CD14-positive monocyte (primary cell): ENCODE measurements around the gene KISS1R. TPM values are rescaled to one million over a fixed set of nuclear protein-coding genes. Genes with fewer than 3 reads are reported as not detected.

Experiments
- DNase-seq, 3 donors: peaks; one replicate each; pipeline ENCODE4 v3.0.0-alpha.2; 2011 to 2022
- H2AFZ ChIP-seq: 2 replicates; pipeline ENCODE4 v1.6.0; 2012; ENCODE audit warnings: mild to moderate bottlenecking, low read depth, low read length, inconsistent platforms; ENCODE audit not compliant: insufficient read depth, poor library complexity, severe bottlenecking
- H3K27ac ChIP-seq, 2 donors: 1 replicate in 1 of 2; 2 replicates in 1 of 2; pipeline ENCODE4 v1.5.1; 2012 to 2013; ENCODE audit warnings: low read length in 2 of 2, control low read depth in 1 of 2, inconsistent platforms in 1 of 2, low read depth in 1 of 2, mild to moderate bottlenecking in 1 of 2
- H3K27me3 ChIP-seq, 2 donors: one replicate each; pipeline versions ENCODE4 v1.6.0 to v1.6.1; 2011 to 2013; ENCODE audit warnings: low read length in 2 of 2; ENCODE audit not compliant: control insufficient read depth in 2 of 2, insufficient read depth in 2 of 2
- H3K36me3 ChIP-seq, 2 donors: replicated peaks in 1 of 2; 1 replicate in 1 of 2; 2 replicates in 1 of 2; pipeline versions ENCODE4 v1.5.1 to v1.6.1; 2012 to 2013; ENCODE audit warnings: low read length in 2 of 2, control low read depth in 1 of 2, inconsistent platforms in 1 of 2, mild to moderate bottlenecking in 1 of 2; ENCODE audit not compliant: insufficient read depth in 2 of 2, control insufficient read depth in 1 of 2
- H3K4me1 ChIP-seq, 2 donors: 1 replicate in 1 of 2; 2 replicates in 1 of 2; pipeline versions ENCODE4 v1.5.1 to v1.6.1; 2012 to 2013; ENCODE audit warnings: low read length in 2 of 2, control low read depth in 1 of 2, inconsistent platforms in 1 of 2, mild to moderate bottlenecking in 1 of 2, moderate library complexity in 1 of 2; ENCODE audit not compliant: insufficient read depth in 2 of 2, control insufficient read depth in 1 of 2
- H3K4me2 ChIP-seq: replicated peaks from 2 replicates; pipeline ENCODE3; 2012; ENCODE audit warnings: low read length, moderate library complexity, mild to moderate bottlenecking; ENCODE audit not compliant: poor library complexity, severe bottlenecking; ENCODE audit errors: extremely low read depth
- H3K4me3 ChIP-seq, 3 experiments: fragments of 200-600 bp in 1 of 3; sonication (generic) in 1 of 3; replicated peaks in 1 of 3; 1 replicate in 2 of 3; 2 replicates in 1 of 3; pipeline ENCODE4 v1.5.1; 2011 to 2013; ENCODE audit warnings: low read length in 3 of 3, mild to moderate bottlenecking in 3 of 3, control low read depth in 2 of 3, low read depth in 2 of 3, inconsistent platforms in 1 of 3, moderate library complexity in 1 of 3
- H3K79me2 ChIP-seq: 2 replicates; pipeline ENCODE4 v1.6.0; 2012; ENCODE audit warnings: mild to moderate bottlenecking, control low read depth, inconsistent platforms, low read length, moderate library complexity; ENCODE audit not compliant: insufficient read depth
- H3K9ac ChIP-seq: 2 replicates; pipeline ENCODE4 v1.6.0; 2017; ENCODE audit warnings: low read length, mild to moderate bottlenecking; ENCODE audit not compliant: insufficient read depth, poor library complexity, severe bottlenecking
- H3K9me3 ChIP-seq, 2 donors: replicated peaks in 1 of 2; 1 replicate in 1 of 2; 2 replicates in 1 of 2; pipeline versions ENCODE4 v1.5.1 to v1.6.1; 2012 to 2013; ENCODE audit warnings: low read length in 2 of 2, control low read depth in 1 of 2; ENCODE audit not compliant: control insufficient read depth in 1 of 2, insufficient read depth in 1 of 2
- H4K20me1 ChIP-seq: 2 replicates; pipeline ENCODE4 v1.6.0; 2012; ENCODE audit warnings: mild to moderate bottlenecking, low read length, control low read depth, moderate library complexity; ENCODE audit not compliant: insufficient read depth
- H3K27ac Mint-ChIP-seq, 7 donors: one replicate each; pipeline ENCODE4 v1.8.0; 2020; ENCODE audit warnings: mild to moderate bottlenecking in 7 of 7, mixed read lengths in 7 of 7, moderate library complexity in 6 of 7, inconsistent platforms in 2 of 7
- H3K27me3 Mint-ChIP-seq, 3 donors: one replicate each; pipeline ENCODE4 v1.8.0; 2021 to 2022; ENCODE audit warnings: low read depth in 3 of 3, mild to moderate bottlenecking in 3 of 3, mixed read lengths in 3 of 3, moderate library complexity in 3 of 3, inconsistent platforms in 1 of 3
- H3K36me3 Mint-ChIP-seq, 2 donors: one replicate each; pipeline ENCODE4 v1.8.0; 2020; ENCODE audit warnings: mixed read lengths in 2 of 2, inconsistent platforms in 1 of 2, mild to moderate bottlenecking in 1 of 2
- H3K4me1 Mint-ChIP-seq: one replicate; pipeline ENCODE4 v1.8.0; 2020; ENCODE audit warnings: mild to moderate bottlenecking, mixed read lengths
- H3K4me3 Mint-ChIP-seq, 2 donors: one replicate each; pipeline ENCODE4 v1.8.0; 2020; ENCODE audit warnings: mild to moderate bottlenecking in 2 of 2, mixed read lengths in 2 of 2, moderate library complexity in 1 of 2
- H3K9me3 Mint-ChIP-seq, 7 donors: one replicate each; pipeline ENCODE4 v1.8.0; 2020 to 2022; ENCODE audit warnings: mixed read lengths in 7 of 7, mild to moderate bottlenecking in 6 of 7, moderate library complexity in 6 of 7, inconsistent platforms in 2 of 7
- CTCF ChIP-seq: fragments of 200-600 bp; IDR thresholded peaks from one replicate; pipeline ENCODE4 v1.8.0; 2022; ENCODE audit warnings: antibody characterized with exemption, mild to moderate bottlenecking
- WGBS: methylation state at CpG from one replicate; pipeline ENCODE4 v1.1.5; 2013; ENCODE audit warnings: missing lambda C conversion rate; ENCODE audit not compliant: insufficient coverage; 5-methylcytosine and 5-hydroxymethylcytosine counted together
- intact Hi-C, 2 donors: fragments of 100-400 bp; cut with micrococcal nuclease; formaldehyde crosslinking; loops; one replicate each; pipeline versions ENCODE4 v1.15.0 to v1.15.1; 2023
- polyA plus RNA-seq, 3 donors: library from polyadenylated mRNA; depleted of rRNA in 1 of 3; unstranded in 2 of 3; stranded (reverse) in 1 of 3; fragments of 300-500 nt in 2 of 3; fragments of >200 nt in 1 of 3; fragmentation: Illumina TruSeq in 2 of 3; gene quantifications; 1 replicate in 2 of 3; 2 replicates in 1 of 3; pipeline ENCODE4 v1.2.3, GENCODE V29; 2012 to 2021

Gene KISS1R
- polyA plus RNA-seq, 3 donors, result not detected

- Mint-ChIP-seq H3K36me3 (peaks cover 7 to 26% of the 10 kb centered on the region in 2 donors), H3K9me3 (no peaks in the 10 kb centered on the region), H3K27me3 (peaks cover 0 to 3% (median 0%) of the 10 kb centered on the region in 3 donors), H3K4me1 (peaks cover 37% of the 10 kb centered on the region), H3K27ac (peak overlapping the region in 2 of 7 donors; percentile 25 to 50), H3K4me3 (peak overlapping the region in 1 of 2 donors; percentile 39)
- no peaks in the 10 kb centered on the region for H3K9me3 ChIP-seq
- TF ChIP-seq CTCF, result no peak
- H3K4me1 ChIP-seq, result peaks cover 39% of the 10 kb centered on the region in 2 donors
- H3K4me3 ChIP-seq, result peak overlapping the region in 1 of 3 experiments; percentile 60
- no peaks in the 10 kb centered on the region for H3K27me3 ChIP-seq
- H3K79me2 ChIP-seq, result peaks cover 98% of the 10 kb centered on the region
- no peak for DNase-seq
- 86% methylated on average over 10 of the region's 14 CpGs for WGBS
- peaks cover 99% of the 10 kb centered on the region for H4K20me1 ChIP-seq
- H3K36me3 ChIP-seq, result peaks cover 0 to 6% of the 10 kb centered on the region in 2 donors
- H3K9ac ChIP-seq, result peak overlapping the region; percentile 52
- intact Hi-C loops, result no loop called here
- no peak overlapping the region for H2AFZ ChIP-seq
- H3K27ac ChIP-seq, result peak overlapping the region in 1 of 2 donors; percentile 60
- peak overlapping the region; percentile 66 for H3K4me2 ChIP-seq
Measured at GRCh38 chr19:952049-952679, 35.0 kb downstream of the KISS1R start.

GRCh38 chr19:952680-953444 is 35.7 kb downstream of the KISS1R start:
- Mint-ChIP-seq H3K9me3 (no peaks in the 10 kb centered on the region), H3K27me3 (no peaks in the 10 kb centered on the region), H3K4me3 (peak overlapping the region; percentile 61 to 75), H3K36me3 (peaks cover 5 to 26% of the 10 kb centered on the region in 2 donors), H3K4me1 (peaks cover 32% of the 10 kb centered on the region), H3K27ac (peak overlapping the region in 3 of 7 donors; percentile 13 to 57 (median 46))
- H3K36me3 ChIP-seq, result peaks cover 0 to 6% of the 10 kb centered on the region in 2 donors
- peak overlapping the region in 1 of 2 donors; percentile 60 for H3K27ac ChIP-seq
- H3K4me2 ChIP-seq, result peak overlapping the region; percentile 66
- H3K4me3 ChIP-seq, result peak overlapping the region in 2 of 3 experiments; percentile 6 to 60
- peaks cover 99% of the 10 kb centered on the region for H4K20me1 ChIP-seq
- DNase-seq, result no peak
- WGBS, result 44% methylated on average over 5 of the region's 21 CpGs
- no peak for TF ChIP-seq CTCF
- H3K9ac ChIP-seq, result peak overlapping the region; percentile 52
- intact Hi-C loops, result no loop called here
- peaks cover 32% of the 10 kb centered on the region in 2 donors for H3K4me1 ChIP-seq
- H3K9me3 ChIP-seq, result no peaks in the 10 kb centered on the region
- peaks cover 98% of the 10 kb centered on the region for H3K79me2 ChIP-seq
- H2AFZ ChIP-seq, result no peak overlapping the region
- H3K27me3 ChIP-seq, result no peaks in the 10 kb centered on the region
